Loucy (cell line): ENCODE data around the gene PSG1.
"Not testable (repeated sequence)": the region's sequence is repeated elsewhere in the genome, so short reads cannot be mapped to it uniquely, and the experiment has no call there.

Experiments
- H2AFZ ChIP-seq: fragments of 200-600 bp; sonication (generic); 2 replicates; pipeline ENCODE4 v1.6.0; 2016; ENCODE audit warnings: antibody characterized with exemption, mild to moderate bottlenecking, low read length, moderate library complexity
- H3F3A ChIP-seq: fragments of 200-600 bp; 2 replicates; pipeline ENCODE4 v1.6.0; 2016; ENCODE audit warnings: antibody characterized with exemption, low read depth, mild to moderate bottlenecking
- H3K27me3 ChIP-seq: fragments of 200-600 bp; sonication (generic); 2 replicates; pipeline ENCODE4 v1.6.1; 2014; ENCODE audit warnings: low read length, mild to moderate bottlenecking; ENCODE audit not compliant: insufficient read depth, poor library complexity, severe bottlenecking
- H3K36me3 ChIP-seq: fragments of 200-600 bp; sonication (generic); 2 replicates; pipeline ENCODE4 v1.6.1; 2016; ENCODE audit warnings: low read length; ENCODE audit not compliant: insufficient read depth
- H3K4me1 ChIP-seq: fragments of 200-600 bp; sonication (generic); 2 replicates; pipeline ENCODE4 v1.5.1; 2014; ENCODE audit warnings: low read length, mild to moderate bottlenecking; ENCODE audit not compliant: insufficient read depth, poor library complexity, severe bottlenecking
- H3K4me2 ChIP-seq: fragments of 200-600 bp; sonication (generic); 2 replicates; pipeline ENCODE4 v1.6.0; 2014; ENCODE audit warnings: antibody characterized with exemption, low read length, low read depth, mild to moderate bottlenecking; ENCODE audit not compliant: poor library complexity, severe bottlenecking
- H3K4me3 ChIP-seq: fragments of 200-600 bp; sonication (generic); 2 replicates; pipeline ENCODE4 v1.5.1; 2014; ENCODE audit warnings: low read length, mild to moderate bottlenecking, mixed read lengths; ENCODE audit not compliant: poor library complexity, severe bottlenecking
- H3K79me2 ChIP-seq: fragments of 200-600 bp; sonication (generic); 2 replicates; pipeline ENCODE4 v1.6.1; 2014; ENCODE audit warnings: low read length; ENCODE audit not compliant: insufficient read depth
- H3K9ac ChIP-seq: fragments of 200-600 bp; sonication (generic); 2 replicates; pipeline ENCODE4 v1.6.0; 2014; ENCODE audit warnings: mild to moderate bottlenecking, low read depth, low read length, moderate library complexity; ENCODE audit not compliant: poor library complexity, severe bottlenecking
- H3K9me2 ChIP-seq: fragments of 200-600 bp; sonication (generic); replicated peaks from 2 replicates; pipeline ENCODE4 v1.6.1; 2016; ENCODE audit warnings: low read depth, low read length, mixed read lengths
- H3K9me3 ChIP-seq: fragments of 200-600 bp; sonication (generic); 2 replicates; pipeline ENCODE4 v1.6.1; 2014; ENCODE audit warnings: mild to moderate bottlenecking, antibody characterized with exemption, low read length, low read depth; ENCODE audit not compliant: insufficient read depth
- H4K20me1 ChIP-seq: fragments of 200-600 bp; sonication (generic); 2 replicates; pipeline ENCODE4 v1.6.0; 2014; ENCODE audit warnings: antibody characterized with exemption, low read length, mild to moderate bottlenecking; ENCODE audit not compliant: insufficient read depth, poor library complexity, severe bottlenecking

Gene PSG1

DNA sequence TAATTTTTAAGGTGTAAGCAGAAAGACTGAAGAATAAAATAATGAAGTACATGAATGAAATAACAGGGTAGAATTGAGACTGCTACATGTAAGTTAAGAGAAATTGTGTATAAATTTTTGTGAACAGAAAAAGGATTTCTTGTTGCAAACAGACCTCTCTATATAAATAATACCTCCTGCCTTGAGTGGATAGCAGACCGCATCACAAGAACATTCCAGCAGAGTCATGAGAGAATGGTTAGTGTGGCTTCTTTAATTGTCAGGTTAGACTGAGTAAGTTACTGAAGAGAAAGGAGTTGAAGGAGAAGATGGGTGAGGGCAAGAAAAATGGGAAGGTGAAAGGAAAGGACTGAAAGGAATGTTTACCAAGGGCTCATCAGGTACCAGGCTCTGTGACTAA is 19.6 kb upstream of the PSG1 start:
- H2AFZ ChIP-seq, H3F3A ChIP-seq, H3K4me2 ChIP-seq, H3K4me1 ChIP-seq, H3K79me2 ChIP-seq, H4K20me1 ChIP-seq, H3K9ac ChIP-seq, H3K36me3 ChIP-seq, H3K4me3 ChIP-seq, H3K9me3 ChIP-seq, H3K9me2 ChIP-seq, H3K27me3 ChIP-seq: not testable (repeated sequence)

DNA sequence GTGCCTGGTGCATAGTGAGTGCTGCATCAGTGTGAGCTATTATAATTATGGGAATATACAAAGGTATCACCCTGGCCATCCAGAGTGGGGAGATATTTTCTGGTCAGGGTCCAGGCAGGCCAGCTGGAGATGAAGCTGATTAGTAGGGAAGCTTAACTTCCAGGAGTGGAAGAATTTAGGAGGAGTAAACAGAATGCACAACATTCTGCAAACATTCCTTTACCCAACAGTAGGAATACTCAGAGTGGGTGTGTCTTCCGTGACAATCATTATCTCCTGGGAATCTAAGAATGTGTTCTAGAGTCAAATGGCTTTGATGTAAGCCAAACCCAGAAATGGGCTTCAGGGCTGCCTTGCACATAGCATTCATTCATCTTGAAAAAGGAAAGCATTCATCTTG is 19.1 kb upstream of the PSG1 start:
- H3K9ac ChIP-seq, H4K20me1 ChIP-seq, H3K27me3 ChIP-seq: not testable (repeated sequence)

GRCh38 chr19:42897729-42898128 is 18.2 kb upstream of the PSG1 start:
- H3K4me1 ChIP-seq, H3K4me2 ChIP-seq, H3K9me3 ChIP-seq, H2AFZ ChIP-seq, H3K9ac ChIP-seq, H3K79me2 ChIP-seq, H4K20me1 ChIP-seq, H3K27me3 ChIP-seq, H3F3A ChIP-seq, H3K4me3 ChIP-seq, H3K9me2 ChIP-seq, H3K36me3 ChIP-seq: not testable (repeated sequence)

More for the DNA sequence above, 19.1 kb upstream of the PSG1 start:
- not testable (repeated sequence) for H3K9me3 ChIP-seq, H3K4me3 ChIP-seq, H3K4me2 ChIP-seq, H3K9me2 ChIP-seq, H3K79me2 ChIP-seq, H2AFZ ChIP-seq, H3K4me1 ChIP-seq, H3F3A ChIP-seq, H3K36me3 ChIP-seq

- H2AFZ ChIP-seq, H3K4me1 ChIP-seq, H3K4me2 ChIP-seq, H3K79me2 ChIP-seq, H3K27me3 ChIP-seq, H3K9me2 ChIP-seq, H3K4me3 ChIP-seq, H3K36me3 ChIP-seq, H3K9me3 ChIP-seq, H4K20me1 ChIP-seq, H3F3A ChIP-seq, H3K9ac ChIP-seq: not testable (repeated sequence)
Observed at GRCh38 chr19:42890446-42890845, 10.9 kb upstream of the PSG1 start.

DNA sequence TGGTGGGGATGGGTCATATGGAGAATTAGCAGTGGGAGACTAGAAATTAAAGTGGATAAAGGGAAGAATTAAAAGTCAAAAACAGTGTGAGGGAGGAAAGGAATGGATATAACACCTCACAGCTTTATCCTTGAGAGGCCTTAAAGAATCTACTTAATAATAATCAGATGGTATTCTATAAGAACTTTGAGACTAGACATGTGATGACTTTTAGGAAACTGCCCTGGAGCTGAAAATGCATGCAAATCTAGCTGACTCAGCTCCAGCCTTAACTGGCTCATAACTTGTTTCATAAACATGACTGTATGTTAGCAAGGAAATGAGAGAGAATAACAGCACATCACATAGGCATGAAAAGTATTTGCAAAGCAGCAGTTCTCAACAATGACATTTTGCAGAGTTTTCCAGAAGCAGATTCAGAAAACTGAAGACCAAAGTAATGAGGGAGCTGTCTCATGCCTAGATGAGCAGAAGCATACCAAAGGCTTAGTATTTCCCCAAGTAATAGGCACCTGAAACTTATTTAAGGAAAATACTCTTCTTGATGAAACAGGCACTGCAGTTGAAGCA is 8.4 kb upstream of the PSG1 start:
- H3K4me3 ChIP-seq, H3K4me2 ChIP-seq, H3F3A ChIP-seq, H3K27me3 ChIP-seq, H3K9ac ChIP-seq, H3K9me2 ChIP-seq, H3K36me3 ChIP-seq, H3K4me1 ChIP-seq, H2AFZ ChIP-seq, H3K9me3 ChIP-seq, H3K79me2 ChIP-seq, H4K20me1 ChIP-seq: not testable (repeated sequence)

GRCh38 chr19:42882730-42883129 is 3.2 kb upstream of the PSG1 start:
- not testable (repeated sequence) for H3K9me3 ChIP-seq, H3K4me3 ChIP-seq, H3K36me3 ChIP-seq, H3F3A ChIP-seq, H3K4me1 ChIP-seq, H2AFZ ChIP-seq, H3K79me2 ChIP-seq, H3K9me2 ChIP-seq, H4K20me1 ChIP-seq, H3K9ac ChIP-seq, H3K4me2 ChIP-seq, H3K27me3 ChIP-seq

- not testable (repeated sequence) for H3K4me1 ChIP-seq, H3F3A ChIP-seq, H3K27me3 ChIP-seq, H3K9me2 ChIP-seq, H3K9me3 ChIP-seq, H3K79me2 ChIP-seq, H3K4me3 ChIP-seq, H3K9ac ChIP-seq, H3K36me3 ChIP-seq, H2AFZ ChIP-seq, H3K4me2 ChIP-seq, H4K20me1 ChIP-seq
Observed at GRCh38 chr19:42882010-42882409, 2.5 kb upstream of the PSG1 start.
